Neural crest cell (in vitro differentiated cells): ENCODE data around the gene ENTREP3. TPM values are rescaled to one million over a fixed set of nuclear protein-coding genes. Genes with fewer than 3 reads are reported as not detected.

Source experiments
- DNase-seq: peaks from one replicate; pipeline ENCODE4 v3.0.0; 2021; ENCODE audit warnings: low read depth, mixed read lengths, low spot score
- H3K27ac Mint-ChIP-seq: one replicate; pipeline ENCODE4 v1.8.0; 2021; ENCODE audit warnings: mild to moderate bottlenecking, mixed read lengths; ENCODE audit not compliant: unreplicated experiment
- H3K27me3 Mint-ChIP-seq: 2 replicates; pipeline ENCODE4 v1.8.0; 2021; ENCODE audit warnings: low read depth, mild to moderate bottlenecking, mixed read lengths
- H3K36me3 Mint-ChIP-seq: 2 replicates; pipeline ENCODE4 v1.8.0; 2021; ENCODE audit warnings: low read depth, mild to moderate bottlenecking, mixed read lengths
- H3K4me1 Mint-ChIP-seq: 2 replicates; pipeline ENCODE4 v1.8.0; 2021; ENCODE audit warnings: mixed read lengths
- H3K4me3 Mint-ChIP-seq: one replicate; pipeline ENCODE4 v1.8.0; 2021; ENCODE audit warnings: mild to moderate bottlenecking, mixed read lengths
- H3K9me3 Mint-ChIP-seq: 2 replicates; pipeline ENCODE4 v1.8.0; 2021; ENCODE audit warnings: mixed read lengths
- total RNA-seq: library from RNA; stranded (reverse); gene quantifications from 2 replicates; pipeline ENCODE4 v1.2.1, GENCODE V29; 2021
- TF ChIP-seq, protein P1 (sequence below): fragments of 200-600 bp; sonication (generic); conservative IDR thresholded peaks from 2 replicates; pipeline ENCODE4 v1.5.0; 2021; ENCODE audit warnings: antibody characterized with exemption, mild to moderate bottlenecking

The ENTREP3 gene
- total RNA-seq, 1 donor from 2014 or later, result 93.1 TPM

- Mint-ChIP-seq H3K27ac (no peak overlapping the region), H3K4me3 (peak overlapping the region; percentile 83), H3K4me1 (peaks cover 55% of the 10 kb centered on the region), H3K9me3 (no peaks in the 10 kb centered on the region), H3K27me3 (peaks cover 11% of the 10 kb centered on the region), H3K36me3 (peaks cover 41% of the 10 kb centered on the region)
- no peak for DNase-seq
- TF ChIP-seq, protein P1, sequence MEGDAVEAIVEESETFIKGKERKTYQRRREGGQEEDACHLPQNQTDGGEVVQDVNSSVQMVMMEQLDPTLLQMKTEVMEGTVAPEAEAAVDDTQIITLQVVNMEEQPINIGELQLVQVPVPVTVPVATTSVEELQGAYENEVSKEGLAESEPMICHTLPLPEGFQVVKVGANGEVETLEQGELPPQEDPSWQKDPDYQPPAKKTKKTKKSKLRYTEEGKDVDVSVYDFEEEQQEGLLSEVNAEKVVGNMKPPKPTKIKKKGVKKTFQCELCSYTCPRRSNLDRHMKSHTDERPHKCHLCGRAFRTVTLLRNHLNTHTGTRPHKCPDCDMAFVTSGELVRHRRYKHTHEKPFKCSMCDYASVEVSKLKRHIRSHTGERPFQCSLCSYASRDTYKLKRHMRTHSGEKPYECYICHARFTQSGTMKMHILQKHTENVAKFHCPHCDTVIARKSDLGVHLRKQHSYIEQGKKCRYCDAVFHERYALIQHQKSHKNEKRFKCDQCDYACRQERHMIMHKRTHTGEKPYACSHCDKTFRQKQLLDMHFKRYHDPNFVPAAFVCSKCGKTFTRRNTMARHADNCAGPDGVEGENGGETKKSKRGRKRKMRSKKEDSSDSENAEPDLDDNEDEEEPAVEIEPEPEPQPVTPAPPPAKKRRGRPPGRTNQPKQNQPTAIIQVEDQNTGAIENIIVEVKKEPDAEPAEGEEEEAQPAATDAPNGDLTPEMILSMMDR, result no peak
These were observed 55.5 kb downstream of the ENTREP3 start for GRCh38 chr1:155199792-155200191.

GRCh38 chr1:155198547-155198906 is 56.8 kb downstream of the ENTREP3 start:
- Mint-ChIP-seq H3K27me3 (peaks cover 8% of the 10 kb centered on the region), H3K4me3 (peak overlapping the region; percentile 96), H3K36me3 (peaks cover 41% of the 10 kb centered on the region), H3K27ac (no peak overlapping the region), H3K4me1 (peaks cover 65% of the 10 kb centered on the region), H3K9me3 (no peaks in the 10 kb centered on the region)
- TF ChIP-seq, protein P1, result no peak
- DNase-seq, result no peak

GRCh38 chr1:155197901-155198546 is 57.3 kb downstream of the ENTREP3 start:
- TF ChIP-seq, protein P1, result no peak
- Mint-ChIP-seq H3K36me3 (peaks cover 37% of the 10 kb centered on the region), H3K4me1 (peaks cover 67% of the 10 kb centered on the region), H3K27me3 (peaks cover 5% of the 10 kb centered on the region), H3K4me3 (peak overlapping the region; percentile 96), H3K9me3 (no peaks in the 10 kb centered on the region), H3K27ac (no peak overlapping the region)
- DNase-seq, result no peak

Other genes starting within 250 kb of the ENTREP3 start
- 1.3 and 3.4 TPM in 2 replicates for gene DCST2, start 221.7 kb downstream of the ENTREP3 start, total RNA-seq
- gene DCST1, start 221.7 kb downstream of the ENTREP3 start, total RNA-seq, result not detected in 2 replicates
- 82.2 and 85.1 TPM in 2 replicates for gene ADAM15, start 204.2 kb downstream of the ENTREP3 start, total RNA-seq
- 26.4 and 28.5 TPM in 2 replicates for gene EFNA4, start 191.7 kb downstream of the ENTREP3 start, total RNA-seq
- 5.6 and 6.6 TPM in 2 replicates for gene EFNA3, start 176.6 kb downstream of the ENTREP3 start, total RNA-seq
- gene EFNA1, start 127.6 kb downstream of the ENTREP3 start, total RNA-seq, result 0.50 and 0.77 TPM in 2 replicates
- gene SLC50A1, start 119.6 kb downstream of the ENTREP3 start, total RNA-seq, result 23.2 and 25.1 TPM in 2 replicates
- gene DPM3, start 115.0 kb downstream of the ENTREP3 start, total RNA-seq, result 77.7 and 80.0 TPM in 2 replicates
- 125 and 152 TPM in 2 replicates for gene KRTCAP2, start 82.2 kb downstream of the ENTREP3 start, total RNA-seq
- gene TRIM46, start 81.6 kb downstream of the ENTREP3 start, total RNA-seq, result 9.8 and 10.0 TPM in 2 replicates
- gene THBS3, start 47.6 kb downstream of the ENTREP3 start, total RNA-seq, result 21.4 TPM in 2 replicates
- gene MTX1, start 46.8 kb downstream of the ENTREP3 start, total RNA-seq, result 36.0 and 38.3 TPM in 2 replicates
- gene SCAMP3, start 6.9 kb upstream of the ENTREP3 start, total RNA-seq, result 68.9 and 75.3 TPM in 2 replicates
- gene CLK2, start 18.0 kb upstream of the ENTREP3 start, total RNA-seq, result 101 and 104 TPM in 2 replicates
- gene HCN3, start 22.0 kb upstream of the ENTREP3 start, total RNA-seq, result 20.8 and 22.4 TPM in 2 replicates
- not detected in 2 replicates for gene PKLR, start 46.0 kb upstream of the ENTREP3 start, total RNA-seq
- 665 and 693 TPM in 2 replicates for gene FDPS, start 53.4 kb upstream of the ENTREP3 start, total RNA-seq
- 55.2 and 56.6 TPM in 2 replicates for gene RUSC1, start 65.4 kb upstream of the ENTREP3 start, total RNA-seq